Small intestine (tissue), 7 donors: ENCODE results near the gene MLX. TPM values are rescaled to one million over a fixed set of nuclear protein-coding genes. Genes with fewer than 3 reads are reported as not detected.
A peak's percentile ranks its signal among the peaks of the same experiment; 100 is the strongest.

Experiments
- DNase-seq, 2 donors: peaks; one replicate each; pipeline versions ENCODE4 v3.0.0 to v3.0.0-alpha.2; 2013
- FAIRE-seq: peaks from 2 replicates; lab custom pipeline; 2012; peaks lifted over from hg19 to GRCh38; lab: Jason Lieb, UNC
- H3K27ac ChIP-seq, 3 donors: one replicate each; pipeline ENCODE4 v1.5.1; 2013; ENCODE audit warnings: low read length in 2 of 3, mild to moderate bottlenecking in 2 of 3, control low read depth in 1 of 3, inconsistent platforms in 1 of 3, low read depth in 1 of 3, moderate library complexity in 1 of 3
- H3K27me3 ChIP-seq, 3 donors: one replicate each; pipeline ENCODE4 v1.6.1; 2013; ENCODE audit warnings: low read length in 3 of 3, inconsistent platforms in 1 of 3; ENCODE audit not compliant: control insufficient read depth in 3 of 3, insufficient read depth in 3 of 3
- H3K36me3 ChIP-seq, 3 donors: one replicate each; pipeline ENCODE4 v1.6.1; 2013; ENCODE audit warnings: low read length in 3 of 3, inconsistent platforms in 1 of 3, low read depth in 1 of 3, mild to moderate bottlenecking in 1 of 3, moderate library complexity in 1 of 3; ENCODE audit not compliant: control insufficient read depth in 3 of 3, insufficient read depth in 2 of 3
- H3K4me1 ChIP-seq, 3 donors: one replicate each; pipeline ENCODE4 v1.6.1; 2013; ENCODE audit warnings: low read length in 2 of 3, inconsistent platforms in 1 of 3, low read depth in 1 of 3, mild to moderate bottlenecking in 1 of 3, moderate library complexity in 1 of 3; ENCODE audit not compliant: control insufficient read depth in 3 of 3, insufficient read depth in 2 of 3
- H3K4me3 ChIP-seq, 3 donors: one replicate each; pipeline ENCODE4 v1.5.1; 2013; ENCODE audit warnings: low read length in 3 of 3, control low read depth in 1 of 3, inconsistent platforms in 1 of 3, low read depth in 1 of 3, mild to moderate bottlenecking in 1 of 3, moderate library complexity in 1 of 3
- H3K9me3 ChIP-seq, 2 donors: one replicate each; pipeline ENCODE4 v1.6.1; 2013; ENCODE audit warnings: low read depth in 1 of 2, low read length in 1 of 2; ENCODE audit not compliant: control insufficient read depth in 2 of 2, insufficient read depth in 1 of 2
- WGBS, 3 donors: extraction: QIAGEN DNeasy Blood & Tissue Kit; methylation state at CpG; one replicate each; pipeline ENCODE4 v1.1.7; 2013; 5-methylcytosine and 5-hydroxymethylcytosine counted together
- polyA plus RNA-seq, 4 donors: library from polyadenylated mRNA; stranded (reverse) in 3 of 4; unstranded in 1 of 4; fragments of 200-250 nt in 3 of 4; fragments of 120-200 nt in 1 of 4; gene quantifications; one replicate each; pipeline versions ENCODE4 v1.2.1 to v1.2.3, GENCODE V29; 2013
- donor health status: healthy with polysubstance abuse.
- donor health status: control.
- donor health status: control.
- donor health status: Bipolar disorder and iron deficiency.
- donor health status: healthy.

The MLX gene
- polyA plus RNA-seq, 4 donors, result 46.5 to 144 (median 89.4) TPM

DNA sequence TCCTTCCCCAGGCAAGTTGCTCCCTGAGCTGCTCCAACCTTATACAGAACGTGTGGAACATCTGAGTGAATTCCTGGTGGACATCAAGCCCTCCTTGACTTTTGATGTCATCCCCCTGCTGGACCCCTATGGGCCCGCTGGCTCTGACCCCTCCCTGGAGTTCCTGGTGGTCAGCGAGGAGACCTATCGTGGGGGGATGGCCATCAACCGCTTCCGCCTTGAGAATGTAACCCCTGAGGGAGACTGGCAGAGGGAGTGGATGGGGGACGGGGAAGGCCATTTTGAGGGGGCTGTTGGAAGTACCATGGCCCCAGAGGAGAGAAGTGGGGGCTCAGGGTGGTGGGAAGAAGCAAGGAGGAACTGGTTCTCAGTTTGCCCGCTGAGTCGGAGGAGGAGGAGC lies 3.0 kb upstream of the MLX start:
- no peaks in the 10 kb centered on the region for H3K27me3 ChIP-seq
- H3K4me1 ChIP-seq, result peaks cover 8 to 43% (median 10%) of the 10 kb centered on the region in 3 donors
- no peak for FAIRE-seq
- no peak for DNase-seq
- 82 to 89% (median 84%) methylated on average over 7 to 9 of the region's 9 CpGs for WGBS, 3 donors
- peak overlapping the region in 1 of 3 donors; percentile 70 for H3K4me3 ChIP-seq
- peak overlapping the region in 2 of 3 donors; percentile 1 to 90 for H3K27ac ChIP-seq
- no peaks in the 10 kb centered on the region for H3K9me3 ChIP-seq
- H3K36me3 ChIP-seq, result peaks cover 4 to 51% (median 5%) of the 10 kb centered on the region in 3 donors

DNA sequence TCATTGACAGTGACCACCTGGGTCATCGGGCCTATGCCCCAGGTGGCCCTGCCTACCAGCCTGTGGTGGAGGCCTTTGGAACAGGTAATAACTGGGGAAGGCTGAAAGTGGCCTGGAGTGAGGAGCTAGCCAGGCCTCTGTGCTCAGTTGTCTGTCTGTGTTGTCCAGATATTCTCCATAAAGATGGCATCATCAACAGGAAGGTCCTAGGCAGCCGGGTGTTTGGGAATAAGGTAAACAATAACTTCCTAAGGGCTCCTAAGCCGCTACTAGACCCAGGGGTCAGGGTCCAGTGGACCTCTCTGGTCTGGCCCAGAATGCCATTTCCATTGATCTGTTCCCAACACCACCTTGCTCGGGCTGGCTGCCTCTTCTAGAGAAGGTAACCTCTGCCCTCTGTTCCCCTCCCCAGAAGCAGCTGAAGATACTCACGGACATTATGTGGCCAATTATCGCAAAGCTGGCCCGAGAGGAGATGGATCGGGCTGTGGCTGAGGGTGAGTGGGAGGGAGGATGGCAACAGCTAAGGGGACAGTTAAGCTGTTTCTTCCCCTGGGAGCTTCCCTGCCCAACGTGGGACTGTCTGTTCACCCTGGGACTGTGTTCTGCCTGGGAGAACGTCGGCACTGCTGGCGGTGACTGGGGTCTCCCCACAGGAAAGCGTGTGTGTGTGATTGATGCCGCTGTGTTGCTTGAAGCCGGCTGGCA lies 1.9 kb upstream of the MLX start:
- DNase-seq, result no peak
- Histone ChIP-seq H3K27ac (no peak overlapping the region), H3K9me3 (no peaks in the 10 kb centered on the region), H3K27me3 (no peaks in the 10 kb centered on the region), H3K36me3 (peaks cover 10 to 61% (median 10%) of the 10 kb centered on the region in 3 donors), H3K4me3 (no peak overlapping the region), H3K4me1 (peaks cover 8 to 53% (median 10%) of the 10 kb centered on the region in 3 donors)
- WGBS, 3 donors, result 87 to 89% (median 88%) methylated on average over 15 of the region's 15 CpGs
- no peak for FAIRE-seq

DNA sequence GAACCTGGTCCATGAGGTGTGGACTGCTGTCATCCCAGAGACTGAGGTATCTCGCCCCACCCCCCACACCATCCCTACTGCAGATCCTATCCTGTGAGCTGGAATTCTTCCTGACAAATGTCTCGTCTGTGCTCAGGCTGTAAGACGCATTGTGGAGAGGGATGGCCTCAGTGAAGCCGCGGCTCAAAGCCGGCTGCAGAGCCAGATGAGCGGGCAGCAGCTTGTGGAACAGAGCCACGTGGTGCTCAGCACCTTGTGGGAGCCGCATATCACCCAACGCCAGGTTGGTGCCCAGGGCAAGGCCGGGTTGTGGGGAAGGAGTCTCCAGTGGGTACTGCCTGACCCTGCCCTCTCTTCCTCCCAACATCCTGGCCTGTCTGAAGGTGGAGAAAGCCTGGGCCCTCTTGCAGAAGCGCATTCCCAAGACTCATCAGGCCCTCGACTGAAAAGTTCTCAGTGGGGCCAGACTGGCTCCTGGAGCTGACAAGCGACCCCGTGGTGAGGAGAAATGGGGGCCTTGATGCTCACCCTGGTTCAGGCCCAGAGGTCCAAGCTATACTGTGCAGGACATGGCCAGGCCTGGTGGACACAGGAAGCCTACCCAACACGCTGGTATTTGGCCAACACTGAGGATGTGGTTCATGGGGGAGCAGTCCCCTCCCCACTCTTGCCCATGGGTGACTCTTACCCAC lies 1.2 kb upstream of the MLX start:
- H3K4me3 ChIP-seq, result no peak overlapping the region
- no peak for FAIRE-seq

DNA sequence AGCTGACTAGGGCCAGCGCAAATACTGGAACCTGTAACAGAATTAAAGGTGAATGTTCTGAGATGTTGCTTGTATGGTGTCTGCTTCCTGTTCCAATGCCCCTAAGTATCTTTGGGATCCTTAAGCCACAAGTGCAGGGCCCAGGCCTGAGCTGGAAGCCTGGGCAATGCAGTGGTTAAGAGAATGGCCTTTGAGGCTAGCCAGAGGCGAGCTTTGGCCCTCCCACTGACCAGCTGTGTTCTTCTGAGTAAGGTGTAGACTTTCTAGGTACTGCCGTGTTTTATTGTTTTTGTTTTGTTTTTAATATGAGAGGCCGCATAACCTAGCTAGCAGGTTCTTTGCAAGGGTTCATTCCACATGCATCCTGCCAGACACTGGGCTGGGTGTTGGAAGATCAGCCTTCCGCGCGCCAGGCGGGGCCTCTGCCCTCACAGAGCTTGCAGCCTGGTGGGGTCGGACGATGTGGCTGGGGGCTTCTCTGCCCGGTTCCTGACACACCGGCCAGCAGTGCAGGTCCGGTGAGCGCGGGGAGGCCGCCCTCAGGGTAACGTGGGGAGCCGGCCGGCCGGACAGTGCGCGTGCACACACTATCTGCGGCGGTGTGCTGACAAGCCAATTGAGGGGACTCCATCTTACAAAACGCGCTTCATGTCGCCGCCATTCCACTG lies 551 bp upstream of the MLX start:
- no peak for FAIRE-seq
- WGBS, 3 donors, result 33 to 50% (median 34%) methylated on average over 25 to 28 of the region's 28 CpGs
- no peaks in the 10 kb centered on the region for H3K27me3 ChIP-seq
- H3K9me3 ChIP-seq, result no peaks in the 10 kb centered on the region
- peaks cover 8 to 53% (median 10%) of the 10 kb centered on the region in 3 donors for H3K4me1 ChIP-seq
- DNase-seq, result no peak
- H3K4me3 ChIP-seq, result peak overlapping the region in 2 of 3 donors; percentile 88 to 89
- H3K27ac ChIP-seq, result peak overlapping the region; percentile 71 to 97 (median 78)
- peaks cover 14 to 75% (median 16%) of the 10 kb centered on the region in 3 donors for H3K36me3 ChIP-seq

More for the DNA sequence above, 1.2 kb upstream of the MLX start:
- no peak for DNase-seq
- Histone ChIP-seq H3K9me3 (no peaks in the 10 kb centered on the region), H3K4me1 (peaks cover 8 to 53% (median 10%) of the 10 kb centered on the region in 3 donors), H3K27me3 (no peaks in the 10 kb centered on the region), H3K36me3 (peaks cover 14 to 68% (median 14%) of the 10 kb centered on the region in 3 donors), H3K27ac (peak overlapping the region; percentile 71 to 97 (median 78))
- WGBS, 3 donors, result 89 to 94% (median 92%) methylated on average over 16 of the region's 16 CpGs

DNA sequence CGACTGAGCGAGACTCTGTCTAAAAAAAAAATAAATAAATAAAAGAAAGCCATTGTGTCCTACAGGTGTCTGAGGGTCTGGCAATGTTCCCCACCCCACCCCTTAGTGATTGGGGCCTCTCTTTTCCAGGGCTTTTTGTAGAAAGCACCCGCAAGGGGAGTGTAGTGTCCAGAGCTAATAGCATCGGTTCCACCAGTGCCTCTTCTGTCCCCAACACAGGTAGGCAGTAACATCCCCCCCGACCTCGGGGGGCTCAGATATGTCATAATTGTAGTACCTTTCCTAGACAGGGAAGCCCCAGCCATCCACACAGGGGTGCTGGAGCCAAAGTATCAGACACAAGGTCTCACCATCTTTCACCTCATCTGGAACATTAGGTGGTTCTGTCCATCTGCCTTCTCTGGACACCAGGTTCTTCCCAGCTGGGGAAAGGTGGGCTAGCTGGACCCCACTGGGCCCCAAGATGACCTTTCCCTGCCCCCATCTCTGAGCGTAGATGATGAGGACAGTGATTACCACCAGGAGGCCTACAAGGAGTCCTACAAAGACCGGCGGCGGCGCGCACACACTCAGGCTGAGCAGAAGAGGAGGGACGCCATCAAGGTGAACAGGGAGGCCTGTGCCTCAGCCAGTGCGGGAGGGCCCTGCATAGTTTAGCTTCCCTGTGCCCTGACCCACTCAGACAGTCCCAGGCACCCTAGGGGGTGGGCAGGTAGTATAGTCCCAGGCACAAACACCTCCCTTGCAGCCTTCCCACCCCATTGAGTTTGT lies 1.6 kb downstream of the MLX start:
- no peaks in the 10 kb centered on the region for H3K9me3 ChIP-seq
- H3K4me3 ChIP-seq, result peak overlapping the region in 1 of 3 donors; percentile 3
- peak overlapping the region in 2 of 3 donors; percentile 36 to 94 for H3K27ac ChIP-seq
- 82 to 90% (median 84%) methylated on average over 14 of the region's 14 CpGs for WGBS, 3 donors
- H3K36me3 ChIP-seq, result peaks cover 20 to 88% (median 35%) of the 10 kb centered on the region in 3 donors
- DNase-seq, result no peak
- peaks cover 7 to 39% (median 7%) of the 10 kb centered on the region in 3 donors for H3K4me1 ChIP-seq
- H3K27me3 ChIP-seq, result no peaks in the 10 kb centered on the region
- no peak for FAIRE-seq

DNA sequence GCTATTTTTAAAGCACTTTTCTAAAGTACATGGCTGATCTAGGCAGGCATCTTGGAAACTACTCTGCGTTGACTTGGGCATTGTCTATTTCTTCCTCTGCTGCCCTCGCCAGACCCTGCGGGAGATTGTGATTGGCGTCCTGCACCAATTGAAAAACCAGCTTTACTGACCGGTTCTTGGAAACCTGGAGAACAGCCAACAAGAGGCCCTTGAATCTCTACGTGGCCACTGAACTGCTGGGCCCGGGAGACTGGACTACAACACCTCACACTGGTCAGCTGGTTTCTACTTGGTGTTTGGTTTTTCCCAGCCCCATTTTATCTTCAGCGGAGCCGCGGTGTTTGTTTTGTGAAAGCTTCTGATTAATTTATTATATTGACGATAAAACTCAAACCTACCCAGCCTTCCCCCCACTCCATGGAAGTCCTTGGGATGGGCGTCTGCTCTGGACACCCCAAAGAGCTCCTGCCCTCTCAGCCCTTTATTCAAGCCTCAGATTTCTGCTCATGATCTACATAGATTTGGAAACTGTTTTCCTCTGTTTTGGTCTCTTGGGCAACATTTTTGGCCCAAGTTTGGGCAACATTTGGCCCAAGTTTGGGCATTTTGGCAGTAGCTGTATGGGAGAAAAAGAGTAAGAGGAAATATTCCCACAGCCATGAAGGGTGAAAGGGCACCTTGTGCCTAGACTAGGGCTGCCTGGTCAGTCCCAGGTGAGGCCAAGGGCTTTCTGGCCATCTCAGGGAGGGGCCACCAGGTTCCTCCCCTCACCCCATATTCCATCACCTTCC lies 4.7 kb downstream of the MLX start:
- no peaks in the 10 kb centered on the region for H3K27me3 ChIP-seq
- 67 to 75% (median 72%) methylated on average over 12 of the region's 12 CpGs for WGBS, 3 donors
- DNase-seq (no peak), FAIRE-seq (no peak)
- H3K9me3 ChIP-seq, result no peaks in the 10 kb centered on the region
- no peak overlapping the region for H3K4me3 ChIP-seq
- peaks cover 15 to 73% (median 41%) of the 10 kb centered on the region in 3 donors for H3K36me3 ChIP-seq
- H3K27ac ChIP-seq, result no peak overlapping the region
- peaks cover 0 to 23% (median under 1%) of the 10 kb centered on the region in 3 donors for H3K4me1 ChIP-seq

DNA sequence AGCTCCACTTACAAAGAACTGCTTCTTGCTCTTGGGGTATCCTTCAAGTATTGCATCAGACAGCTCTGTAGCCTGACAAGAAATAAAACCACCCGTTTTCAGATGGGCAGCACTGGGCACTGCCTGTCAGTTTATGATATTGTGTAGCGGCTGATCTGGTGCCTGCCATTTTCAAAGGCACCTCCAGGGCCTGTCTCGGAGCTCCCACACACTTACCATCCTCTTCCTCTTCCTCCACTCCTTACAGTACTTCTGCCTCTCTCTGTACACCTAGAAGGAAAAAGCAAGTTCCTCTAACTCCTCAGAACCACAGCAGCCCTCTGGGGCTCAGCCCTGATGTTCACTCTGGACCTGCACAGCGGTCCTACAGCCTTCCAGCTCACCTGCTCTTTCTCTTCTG lies 6.2 kb downstream of the MLX start:
- DNase-seq (no peak), FAIRE-seq (no peak)
- Histone ChIP-seq H3K4me3 (no peak overlapping the region), H3K4me1 (peaks cover 0 to 27% (median 0%) of the 10 kb centered on the region in 3 donors), H3K27me3 (no peaks in the 10 kb centered on the region), H3K36me3 (peaks cover 15 to 72% (median 41%) of the 10 kb centered on the region in 3 donors), H3K27ac (no peak overlapping the region), H3K9me3 (no peaks in the 10 kb centered on the region)
- WGBS, 3 donors, result 79 to 86% (median 80%) methylated on average over 4 of the region's 4 CpGs
